Measurements from ENCODE around the gene ERGIC3. TPM values are rescaled to one million over a fixed set of nuclear protein-coding genes. Genes with fewer than 3 reads are reported as not detected.

ERGIC3 gene
- total RNA-seq, 1 experiment from 2014 or later: 392 TPM

DNA sequence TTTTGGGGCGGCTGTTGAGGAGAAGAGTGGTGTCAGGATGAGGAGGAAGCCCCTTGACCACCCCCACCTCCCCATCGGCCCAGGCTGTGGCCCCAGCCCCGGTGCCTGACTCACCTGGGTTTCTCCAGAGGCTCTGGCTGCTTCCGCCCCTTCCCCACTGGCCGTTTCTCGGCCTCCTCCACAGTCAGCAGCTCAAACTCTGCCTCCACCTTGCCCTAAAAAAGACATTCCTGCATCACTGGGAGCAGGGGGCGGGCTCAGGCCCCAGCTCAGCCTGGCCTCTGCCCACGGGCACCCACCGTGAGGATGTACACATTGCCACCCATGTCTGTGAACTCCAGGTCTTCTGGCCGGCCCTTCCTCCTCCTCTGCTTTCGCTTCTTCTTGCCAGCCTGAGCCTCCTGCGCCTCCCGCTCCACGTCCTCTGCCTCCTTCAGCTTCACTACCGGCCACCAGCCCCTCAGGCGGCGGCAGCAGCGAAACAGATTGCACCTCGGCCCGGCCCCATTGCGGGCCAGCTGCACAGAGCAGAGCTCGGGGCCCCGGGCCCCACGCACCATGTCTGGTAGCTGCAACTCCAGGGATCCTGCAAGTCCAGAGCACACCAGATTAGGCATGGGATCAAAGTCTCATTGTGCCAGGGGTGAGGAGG lies 17.3 kb downstream of the ERGIC3 start:
- Mint-ChIP-seq H3K4me3 (ENCODE audit: low read depth, unreplicated experiment) (no peak overlapping the region), H3K4me1 (ENCODE audit: low read depth, unreplicated experiment) (no peaks in the 10 kb centered on the region), H3K27me3 (ENCODE audit: unreplicated experiment) (no peaks in the 10 kb centered on the region), H3K27ac (ENCODE audit: unreplicated experiment) (peak overlapping the region; percentile 8), H3K9me3 (ENCODE audit: low read depth, unreplicated experiment) (no peaks in the 10 kb centered on the region), H3K36me3 (ENCODE audit: insufficient read depth, unreplicated experiment) (peaks cover 61% of the 10 kb centered on the region)
- CTCF ChIA-PET: interaction anchor here (0.6 kb wide), 1 partner anchor 463 kb away, joined by 5 read pairs; no protein-coding TSS in a partner anchor
- intact Hi-C loops (cut with micrococcal nuclease; ENCODE audit: unreplicated experiment): no loop called here
- DNase-seq: no peak
- TSS peak; percentile 74 for BruUV-seq (replicated peaks)
- TF ChIP-seq, protein P1, sequence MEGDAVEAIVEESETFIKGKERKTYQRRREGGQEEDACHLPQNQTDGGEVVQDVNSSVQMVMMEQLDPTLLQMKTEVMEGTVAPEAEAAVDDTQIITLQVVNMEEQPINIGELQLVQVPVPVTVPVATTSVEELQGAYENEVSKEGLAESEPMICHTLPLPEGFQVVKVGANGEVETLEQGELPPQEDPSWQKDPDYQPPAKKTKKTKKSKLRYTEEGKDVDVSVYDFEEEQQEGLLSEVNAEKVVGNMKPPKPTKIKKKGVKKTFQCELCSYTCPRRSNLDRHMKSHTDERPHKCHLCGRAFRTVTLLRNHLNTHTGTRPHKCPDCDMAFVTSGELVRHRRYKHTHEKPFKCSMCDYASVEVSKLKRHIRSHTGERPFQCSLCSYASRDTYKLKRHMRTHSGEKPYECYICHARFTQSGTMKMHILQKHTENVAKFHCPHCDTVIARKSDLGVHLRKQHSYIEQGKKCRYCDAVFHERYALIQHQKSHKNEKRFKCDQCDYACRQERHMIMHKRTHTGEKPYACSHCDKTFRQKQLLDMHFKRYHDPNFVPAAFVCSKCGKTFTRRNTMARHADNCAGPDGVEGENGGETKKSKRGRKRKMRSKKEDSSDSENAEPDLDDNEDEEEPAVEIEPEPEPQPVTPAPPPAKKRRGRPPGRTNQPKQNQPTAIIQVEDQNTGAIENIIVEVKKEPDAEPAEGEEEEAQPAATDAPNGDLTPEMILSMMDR (IDR thresholded peaks at IDR 0.05; ENCODE audit: unreplicated experiment): no peak

DNA sequence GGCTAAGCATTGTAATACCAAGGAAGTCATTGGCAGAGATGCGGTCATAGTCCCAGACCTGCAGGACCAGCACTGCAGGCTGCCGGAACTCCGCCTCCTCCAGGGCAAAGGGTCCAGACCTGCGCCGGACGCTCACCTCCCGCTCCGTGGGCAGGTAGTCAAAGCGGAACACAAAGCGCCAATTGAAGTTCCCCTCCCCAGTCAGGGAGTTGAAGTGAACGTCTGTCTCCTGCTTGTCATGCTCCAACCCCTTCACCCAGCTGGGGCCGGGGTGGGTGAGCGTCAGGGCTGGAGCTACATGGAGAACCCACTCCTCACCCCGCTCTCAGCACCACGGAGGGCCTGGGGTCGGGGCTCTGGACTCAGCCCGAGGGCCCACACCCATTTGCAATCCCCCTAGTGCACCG lies 18.2 kb downstream of the ERGIC3 start:
- no peaks in the 10 kb centered on the region for H3K4me1 Mint-ChIP-seq (ENCODE audit: low read depth, unreplicated experiment)
- H3K4me3 Mint-ChIP-seq (ENCODE audit: low read depth, unreplicated experiment): no peak overlapping the region
- TF ChIP-seq, protein P1 (IDR thresholded peaks at IDR 0.05; ENCODE audit: unreplicated experiment): no peak
- no peak for DNase-seq
- H3K27me3 Mint-ChIP-seq (ENCODE audit: unreplicated experiment): no peaks in the 10 kb centered on the region
- no TSS peak for BruUV-seq (replicated peaks)
- no peak overlapping the region for H3K27ac Mint-ChIP-seq (ENCODE audit: unreplicated experiment)
- H3K36me3 Mint-ChIP-seq (ENCODE audit: insufficient read depth, unreplicated experiment): peaks cover 53% of the 10 kb centered on the region
- H3K9me3 Mint-ChIP-seq (ENCODE audit: low read depth, unreplicated experiment): no peaks in the 10 kb centered on the region
- CTCF ChIA-PET: interaction anchor here (0.6 kb wide), 1 partner anchor 47 kb away, joined by 3 read pairs; no protein-coding TSS in a partner anchor
- intact Hi-C loops (cut with micrococcal nuclease; ENCODE audit: unreplicated experiment): no loop called here

DNA sequence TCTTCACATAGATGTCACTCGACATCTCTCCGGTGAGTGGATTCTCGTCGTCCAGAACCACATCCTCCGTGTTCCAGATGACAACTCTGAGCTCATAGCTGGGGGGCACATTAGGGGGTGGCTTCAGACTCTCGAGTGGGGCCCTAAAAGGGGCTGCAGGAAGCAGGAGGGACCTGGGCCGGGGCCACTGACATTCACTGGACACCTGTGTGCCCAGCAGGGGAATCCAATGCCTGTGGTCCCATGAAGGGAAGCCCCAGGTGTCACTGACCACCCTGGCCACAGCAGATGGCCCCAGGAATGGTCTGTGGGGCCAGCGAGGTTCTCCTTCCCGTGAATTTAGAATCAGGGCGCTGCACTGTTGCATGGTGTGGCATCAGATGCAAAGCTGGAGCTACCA lies 18.7 kb downstream of the ERGIC3 start:
- peaks cover 49% of the 10 kb centered on the region for H3K36me3 Mint-ChIP-seq (ENCODE audit: insufficient read depth, unreplicated experiment)
- no TSS peak for BruUV-seq (replicated peaks)

DNA sequence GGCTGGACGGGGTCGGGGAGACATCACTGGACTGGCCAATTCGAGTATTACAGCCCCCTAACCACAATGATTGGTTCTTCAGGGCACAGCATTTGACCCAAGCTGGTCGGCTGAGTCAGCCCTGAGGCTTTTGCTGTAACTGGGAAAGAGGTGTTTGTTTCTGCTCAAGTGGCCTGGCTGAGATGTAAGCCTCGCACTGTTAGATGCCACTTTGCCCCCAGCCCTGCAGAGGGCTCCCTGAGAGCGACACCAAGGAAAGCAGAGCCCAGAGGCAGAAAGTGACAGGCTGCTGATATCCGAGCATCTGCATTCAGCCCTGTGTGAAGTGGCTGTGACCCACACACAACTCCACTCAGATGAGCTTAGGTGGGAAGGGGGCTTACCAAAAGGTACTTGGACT lies 19.4 kb downstream of the ERGIC3 start:
- Mint-ChIP-seq H3K9me3 (ENCODE audit: low read depth, unreplicated experiment) (no peaks in the 10 kb centered on the region), H3K36me3 (ENCODE audit: insufficient read depth, unreplicated experiment) (peaks cover 46% of the 10 kb centered on the region), H3K27ac (ENCODE audit: unreplicated experiment) (no peak overlapping the region), H3K4me1 (ENCODE audit: low read depth, unreplicated experiment) (no peaks in the 10 kb centered on the region), H3K27me3 (ENCODE audit: unreplicated experiment) (no peaks in the 10 kb centered on the region), H3K4me3 (ENCODE audit: low read depth, unreplicated experiment) (no peak overlapping the region)
- CTCF ChIA-PET: interaction anchor here (0.8 kb wide), 1 partner anchor 57 kb away, joined by 3 read pairs; no protein-coding TSS in a partner anchor
- TF ChIP-seq, protein P1 (IDR thresholded peaks at IDR 0.05; ENCODE audit: unreplicated experiment): no peak
- intact Hi-C loops (cut with micrococcal nuclease; ENCODE audit: unreplicated experiment): no loop called here
- no TSS peak for BruUV-seq (replicated peaks)
- DNase-seq: peak; percentile 28

More for the DNA sequence above, 18.7 kb downstream of the ERGIC3 start:
- Mint-ChIP-seq H3K9me3 (ENCODE audit: low read depth, unreplicated experiment) (no peaks in the 10 kb centered on the region), H3K4me3 (ENCODE audit: low read depth, unreplicated experiment) (no peak overlapping the region), H3K4me1 (ENCODE audit: low read depth, unreplicated experiment) (no peaks in the 10 kb centered on the region), H3K27ac (ENCODE audit: unreplicated experiment) (no peak overlapping the region), H3K27me3 (ENCODE audit: unreplicated experiment) (no peaks in the 10 kb centered on the region)
- DNase-seq: no peak
- TF ChIP-seq, protein P1 (IDR thresholded peaks at IDR 0.05; ENCODE audit: unreplicated experiment): no peak
- intact Hi-C loops (cut with micrococcal nuclease; ENCODE audit: unreplicated experiment): no loop called here
- CTCF ChIA-PET: interaction anchor here (0.8 kb wide), 1 partner anchor 58 kb away, joined by 3 read pairs; no protein-coding TSS in a partner anchor

All from Calu3 (cell line).